Endothelial cell of umbilical vein (primary cell): ENCODE measurements around the gene BCL7C. TPM values are rescaled to one million over a fixed set of nuclear protein-coding genes. Genes with fewer than 3 reads are reported as not detected.

Experiments
- BruUV-seq: library from RNA; stranded (reverse); fragments of 400-500 nt; replicated peaks from 2 replicates; lab custom pipeline; 2021; lab: Mats Ljungman, UMichigan
- CTCF ChIA-PET: fragments of 300-600, 350-600 bp; sonication (Branson Sonifier 250); formaldehyde crosslinking; loops from one replicate; lab custom pipeline; 2021; ENCODE audit warnings: antibody characterized with exemption, inconsistent platforms; lab: Charles Lee
- POLR2A ChIA-PET: fragments of 300-600, 350-600 bp; sonication (Branson Sonifier 250); formaldehyde crosslinking; loops from one replicate; lab custom pipeline; 2021; ENCODE audit warnings: antibody characterized with exemption, inconsistent platforms; lab: Charles Lee
- DNase-seq: peaks from one replicate; pipeline ENCODE4 v3.0.0-alpha.2; 2011; ENCODE audit warnings: low read depth, low spot score
- FAIRE-seq: peaks from 2 replicates; lab custom pipeline; 2011; peaks lifted over from hg19 to GRCh38; lab: Jason Lieb, UNC
- H2AFZ ChIP-seq: 2 replicates; pipeline ENCODE4 v1.6.0; 2012; ENCODE audit warnings: low read depth, low read length, control low read depth, inconsistent platforms
- H3K27ac ChIP-seq: 2 replicates; pipeline ENCODE4 v1.5.1; 2011; ENCODE audit warnings: low read depth, mild to moderate bottlenecking, control low read depth, low read length, moderate library complexity; ENCODE audit not compliant: insufficient read depth
- H3K27me3 ChIP-seq, 2 experiments: 2 replicates each; pipeline versions ENCODE4 v1.6.0 to v1.6.1; 2011; ENCODE audit warnings: low read length in 2 of 2, mixed read lengths in 1 of 2; ENCODE audit not compliant: control insufficient read depth in 2 of 2, insufficient read depth in 2 of 2
- H3K36me3 ChIP-seq, 2 experiments: 2 replicates in 1 of 2; 3 replicates in 1 of 2; pipeline ENCODE4 v1.5.1; 2011; ENCODE audit warnings: low read length in 2 of 2, mild to moderate bottlenecking in 1 of 2, moderate library complexity in 1 of 2; ENCODE audit not compliant: control insufficient read depth in 2 of 2, insufficient read depth in 2 of 2; ENCODE audit errors: extremely low read depth in 1 of 2
- H3K4me1 ChIP-seq: 3 replicates; pipeline ENCODE4 v1.5.1; 2011; ENCODE audit warnings: mild to moderate bottlenecking, low read length; ENCODE audit not compliant: control insufficient read depth, insufficient read depth; ENCODE audit errors: extremely low read depth
- H3K4me2 ChIP-seq: 2 replicates; pipeline ENCODE4 v1.6.1; 2011; ENCODE audit warnings: low read length, control low read depth, mixed read lengths; ENCODE audit not compliant: insufficient read depth
- H3K4me3 ChIP-seq, 3 experiments: fragments of 200-600 bp in 1 of 3; sonication (generic), shearing (Covaris generic) in 1 of 3; replicated peaks in 1 of 3; 2 replicates each; pipeline ENCODE4 v1.5.1; 2011 to 2016; ENCODE audit warnings: control low read depth in 3 of 3, low read length in 3 of 3, mild to moderate bottlenecking in 2 of 3, inconsistent platforms in 1 of 3, low read depth in 1 of 3, moderate library complexity in 1 of 3; ENCODE audit not compliant: insufficient read depth in 1 of 3
- H3K79me2 ChIP-seq: 2 replicates; pipeline ENCODE4 v1.6.0; 2012; ENCODE audit warnings: low read length, inconsistent platforms; ENCODE audit not compliant: control insufficient read depth, insufficient read depth
- H3K9ac ChIP-seq: replicated peaks from 2 replicates; pipeline ENCODE3; 2011; ENCODE audit warnings: low read length, control low read depth; ENCODE audit not compliant: insufficient read depth; ENCODE audit errors: extremely low read depth
- H3K9me1 ChIP-seq: replicated peaks from 3 replicates; pipeline ENCODE4 v1.6.0; 2011; ENCODE audit warnings: mild to moderate bottlenecking, low read length; ENCODE audit not compliant: control insufficient read depth, insufficient read depth; ENCODE audit errors: extremely low read depth
- H3K9me3 ChIP-seq: replicated peaks from 2 replicates; pipeline ENCODE4 v1.5.1; 2012; ENCODE audit warnings: low read length, inconsistent platforms; ENCODE audit not compliant: control insufficient read depth, insufficient read depth
- H4K20me1 ChIP-seq: replicated peaks from 2 replicates; pipeline ENCODE3; 2011; ENCODE audit warnings: mild to moderate bottlenecking, low read length; ENCODE audit not compliant: control insufficient read depth, insufficient read depth; ENCODE audit errors: extremely low read depth
- EZH2 ChIP-seq: IDR thresholded peaks from 2 replicates; pipeline ENCODE4 v1.6.1; 2012; ENCODE audit warnings: borderline replicate concordance, low read depth, mild to moderate bottlenecking, moderate library complexity, low read length, inconsistent platforms; ENCODE audit not compliant: severe bottlenecking
- FOS ChIP-seq: IDR thresholded peaks from 2 replicates; pipeline ENCODE4 v1.6.1; 2011; ENCODE audit warnings: mild to moderate bottlenecking, low read length, moderate library complexity, borderline replicate concordance; ENCODE audit not compliant: insufficient read depth
- GATA2 ChIP-seq: IDR thresholded peaks from 2 replicates; pipeline ENCODE4 v1.7.0; 2011; ENCODE audit warnings: low read depth, mild to moderate bottlenecking, moderate library complexity, mixed read lengths, low read length; ENCODE audit not compliant: insufficient read length, insufficient read depth
- JUN ChIP-seq: IDR thresholded peaks from 2 replicates; pipeline ENCODE4 v1.6.1; 2011; ENCODE audit warnings: borderline replicate concordance, low read depth; ENCODE audit not compliant: insufficient read length, insufficient read depth
- MYC ChIP-seq: IDR thresholded peaks from one replicate; pipeline ENCODE4 v1.6.1; 2011; ENCODE audit warnings: mild to moderate bottlenecking, low read depth, low read length
- POLR2A ChIP-seq: IDR thresholded peaks from 2 replicates; pipeline ENCODE4 v1.6.1; 2012; ENCODE audit warnings: low read depth, mild to moderate bottlenecking, control low read depth, low read length
- POLR2AphosphoS5 ChIP-seq: IDR thresholded peaks from 2 replicates; pipeline ENCODE4 v1.6.1; 2012; ENCODE audit warnings: low read depth, mild to moderate bottlenecking, control low read depth, low read length, moderate library complexity; ENCODE audit not compliant: insufficient read depth
- dilution Hi-C: fragments of 300-500 bp; cut with MboI; formaldehyde crosslinking; loops from one replicate; pipeline ENCODE4 v1.15.0; 2019; ENCODE audit warnings: low sequenced_read_pairs; ENCODE audit not compliant: extremely low pct_ligation_motif_present
- intact Hi-C: fragments of 100-400 bp; cut with micrococcal nuclease; formaldehyde crosslinking; loops from one replicate; pipeline ENCODE4 v1.10.0; 2022
- polyA plus RNA-seq, 4 experiments: library from polyadenylated mRNA; depleted of rRNA in 3 of 4; stranded (reverse) in 3 of 4; unstranded in 1 of 4; fragments of >200 nt; gene quantifications; 2 replicates each; pipeline versions ENCODE4 v1.2.1 to v1.2.3, GENCODE V29; 2011 to 2012; ENCODE audit warnings: missing spikeins in 1 of 4
- total RNA-seq: library from RNA; stranded (reverse); gene quantifications from 2 replicates; pipeline ENCODE4 v1.2.3, GENCODE V29; 2021
- TF ChIP-seq, protein P1 (sequence below), 2 donors: IDR thresholded peaks; 1 replicate in 1 of 2; 2 replicates in 1 of 2; pipeline ENCODE4 v1.5.1; 2011; ENCODE audit warnings: low read length in 2 of 2, mild to moderate bottlenecking in 2 of 2, moderate library complexity in 2 of 2, control low read depth in 1 of 2, inconsistent platforms in 1 of 2, low read depth in 1 of 2; ENCODE audit not compliant: insufficient read depth in 1 of 2; ENCODE audit errors: extremely low read depth in 1 of 2
- TF ChIP-seq, protein P2 (sequence below): IDR thresholded peaks from 2 replicates; pipeline ENCODE4 v1.6.1; 2011; ENCODE audit not compliant: insufficient read depth, insufficient read length

Gene BCL7C
- total and polyA plus RNA-seq, 2 donors (not counting 3 experiments of a cell fraction or from before 2014, with no cell fraction given) = 30.2 to 38.3 TPM

DNA sequence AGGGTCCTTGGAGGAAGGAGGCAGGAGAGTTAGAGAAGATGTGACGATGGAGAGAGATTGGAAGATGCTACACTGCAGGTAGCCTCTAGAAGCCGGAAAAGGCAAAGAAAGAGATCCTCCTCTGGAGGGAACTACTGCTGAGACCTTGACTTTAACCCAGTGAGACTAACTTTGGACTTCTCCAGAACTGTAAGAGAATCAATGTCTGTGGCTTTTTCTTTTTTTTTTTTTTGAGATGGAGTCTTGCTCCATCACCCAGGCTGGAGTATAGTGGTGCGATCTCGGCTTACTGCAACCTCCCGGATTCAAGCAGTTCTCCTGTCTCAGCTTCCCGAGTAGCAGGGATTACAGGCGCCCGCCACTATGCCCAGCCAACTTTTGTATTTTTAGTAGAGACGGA is 8.7 kb downstream of the BCL7C start:
- no peaks in the 10 kb centered on the region for H3K9me1 ChIP-seq
- H3K9ac ChIP-seq = no peak overlapping the region
- no peak overlapping the region for H3K4me2 ChIP-seq
- no peaks in the 10 kb centered on the region for H3K4me1 ChIP-seq
- no peak for DNase-seq
- peaks cover 2 to 15% of the 10 kb centered on the region in 2 experiments for H3K36me3 ChIP-seq
- H3K79me2 ChIP-seq = no peaks in the 10 kb centered on the region
- H4K20me1 ChIP-seq = no peaks in the 10 kb centered on the region
- no peak for TF ChIP-seq MYC
- TF ChIP-seq, protein P1, sequence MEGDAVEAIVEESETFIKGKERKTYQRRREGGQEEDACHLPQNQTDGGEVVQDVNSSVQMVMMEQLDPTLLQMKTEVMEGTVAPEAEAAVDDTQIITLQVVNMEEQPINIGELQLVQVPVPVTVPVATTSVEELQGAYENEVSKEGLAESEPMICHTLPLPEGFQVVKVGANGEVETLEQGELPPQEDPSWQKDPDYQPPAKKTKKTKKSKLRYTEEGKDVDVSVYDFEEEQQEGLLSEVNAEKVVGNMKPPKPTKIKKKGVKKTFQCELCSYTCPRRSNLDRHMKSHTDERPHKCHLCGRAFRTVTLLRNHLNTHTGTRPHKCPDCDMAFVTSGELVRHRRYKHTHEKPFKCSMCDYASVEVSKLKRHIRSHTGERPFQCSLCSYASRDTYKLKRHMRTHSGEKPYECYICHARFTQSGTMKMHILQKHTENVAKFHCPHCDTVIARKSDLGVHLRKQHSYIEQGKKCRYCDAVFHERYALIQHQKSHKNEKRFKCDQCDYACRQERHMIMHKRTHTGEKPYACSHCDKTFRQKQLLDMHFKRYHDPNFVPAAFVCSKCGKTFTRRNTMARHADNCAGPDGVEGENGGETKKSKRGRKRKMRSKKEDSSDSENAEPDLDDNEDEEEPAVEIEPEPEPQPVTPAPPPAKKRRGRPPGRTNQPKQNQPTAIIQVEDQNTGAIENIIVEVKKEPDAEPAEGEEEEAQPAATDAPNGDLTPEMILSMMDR (IDR thresholded peaks at IDR 0.05; ENCODE audit: extremely low read depth in 1 of 2, insufficient read depth in 1 of 2, low read depth in 1 of 2, low read length in 2 of 2) = no peak
- no peak for TF ChIP-seq GATA2
- no peak for TF ChIP-seq EZH2
- TF ChIP-seq FOS = no peak
- no peak for TF ChIP-seq JUN
- no peak for TF ChIP-seq POLR2AphosphoS5
- TF ChIP-seq POLR2A = no peak
- TF ChIP-seq, protein P2, sequence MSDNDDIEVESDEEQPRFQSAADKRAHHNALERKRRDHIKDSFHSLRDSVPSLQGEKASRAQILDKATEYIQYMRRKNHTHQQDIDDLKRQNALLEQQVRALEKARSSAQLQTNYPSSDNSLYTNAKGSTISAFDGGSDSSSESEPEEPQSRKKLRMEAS = no peak
- no peak overlapping the region for H3K27ac ChIP-seq
- BruUV-seq = no TSS peak
- no peak for FAIRE-seq
- dilution Hi-C loops = no loop called here
- H3K27me3 ChIP-seq = no peaks in the 10 kb centered on the region
- H3K9me3 ChIP-seq = no peaks in the 10 kb centered on the region
- intact Hi-C loops = no loop called here
- no peak overlapping the region for H2AFZ ChIP-seq
- CTCF ChIA-PET = interaction anchor here (1.3 to 1.9 kb wide), 2 partner anchors 16 to 40 kb away, joined by 3 to 4 read pairs; no protein-coding TSS in a partner anchor
- no peak overlapping the region for H3K4me3 ChIP-seq
- POLR2A ChIA-PET = no interaction called here
